OCI-LY3 (cell line): ENCODE results near the gene CTDP1.

Experiments
- H2AFZ ChIP-seq: fragments of 200-600, 300-600 bp; shearing (Covaris generic); 2 replicates; pipeline ENCODE4 v1.6.0; 2014; ENCODE audit warnings: antibody characterized with exemption, low read depth, low read length
- H3K27ac ChIP-seq: fragments of 200-600, 300-600 bp; sonication (generic); 2 replicates; pipeline ENCODE4 v1.5.1; 2014; ENCODE audit warnings: mild to moderate bottlenecking, low read length, moderate library complexity, mixed read lengths
- H3K27me3 ChIP-seq: fragments of 200-600, 300-600 bp; sonication (generic); 2 replicates; pipeline ENCODE4 v1.6.1; 2014; ENCODE audit warnings: low read depth, low read length, mixed read lengths
- H3K36me3 ChIP-seq: fragments of 200-600, 300-600 bp; sonication (generic); replicated peaks from 2 replicates; pipeline ENCODE3; 2014; ENCODE audit warnings: low read depth, low read length, mixed read lengths
- H3K4me1 ChIP-seq: fragments of 300-600, 200-600 bp; sonication (generic); 2 replicates; pipeline ENCODE4 v1.6.1; 2014; ENCODE audit warnings: low read length, mixed read lengths
- H3K4me2 ChIP-seq: fragments of 200-600, 300-600 bp; sonication (generic); 2 replicates; pipeline ENCODE4 v1.6.1; 2014; ENCODE audit warnings: low read length, mixed read lengths
- H3K4me3 ChIP-seq: fragments of 300-600, 200-600 bp; sonication (generic); 2 replicates; pipeline ENCODE4 v1.5.1; 2014; ENCODE audit warnings: antibody characterized with exemption, mild to moderate bottlenecking, low read length, moderate library complexity
- H3K79me2 ChIP-seq: fragments of 300-600, 200-600 bp; shearing (Covaris generic); 2 replicates; pipeline ENCODE4 v1.6.1; 2014; ENCODE audit warnings: mild to moderate bottlenecking, low read length, mixed read lengths
- H3K9ac ChIP-seq: fragments of 300-600, 200-600 bp; shearing (Covaris generic); 2 replicates; pipeline ENCODE4 v1.6.0; 2014; ENCODE audit warnings: mild to moderate bottlenecking, low read length, moderate library complexity
- H3K9me3 ChIP-seq: fragments of 200-600, 300-600 bp; shearing (Covaris generic); 2 replicates; pipeline ENCODE4 v1.6.1; 2014; ENCODE audit warnings: low read length, mixed read lengths; ENCODE audit not compliant: insufficient read depth
- H4K20me1 ChIP-seq: fragments of 200-600, 300-600 bp; sonication (generic); 2 replicates; pipeline ENCODE4 v1.6.1; 2016; ENCODE audit warnings: low read length, mixed read lengths; ENCODE audit not compliant: insufficient read depth
- CTCF ChIP-seq: fragments of 200-600, 300-600 bp; sonication (generic); IDR thresholded peaks from 2 replicates; pipeline ENCODE4 v1.5.1; 2014; ENCODE audit warnings: antibody characterized with exemption, low read length, low read depth
- EZH2phosphoT487 ChIP-seq: fragments of 200-600 bp; shearing (Covaris generic); IDR thresholded peaks from 2 replicates; pipeline ENCODE4 v1.6.1; 2018; ENCODE audit warnings: antibody characterized with exemption, mixed run types, low read depth

CTDP1 gene

GRCh38 chr18:79681484-79682387, 2.1 kb downstream of the CTDP1 start:
- Histone ChIP-seq H4K20me1 (peaks cover 54% of the 10 kb centered on the region), H3K9ac (no peak overlapping the region)

GRCh38 chr18:79682481-79682880, 2.9 kb downstream of the CTDP1 start:
- no peaks in the 10 kb centered on the region for H3K9me3 ChIP-seq
- peaks cover 22% of the 10 kb centered on the region for H3K4me1 ChIP-seq
- H3K27me3 ChIP-seq: no peaks in the 10 kb centered on the region
- H3K79me2 ChIP-seq: peaks cover 86% of the 10 kb centered on the region
- peaks cover 6% of the 10 kb centered on the region for H3K36me3 ChIP-seq
- H3K9ac ChIP-seq: no peak overlapping the region
- H3K4me3 ChIP-seq: no peak overlapping the region
- no peak overlapping the region for H3K27ac ChIP-seq
- H3K4me2 ChIP-seq: no peak overlapping the region
- peaks cover 54% of the 10 kb centered on the region for H4K20me1 ChIP-seq
- no peak for TF ChIP-seq EZH2phosphoT487
- TF ChIP-seq CTCF: no peak
- H2AFZ ChIP-seq: no peak overlapping the region

More at GRCh38 chr18:79681484-79682387, 2.1 kb downstream of the CTDP1 start:
- Histone ChIP-seq H2AFZ (no peak overlapping the region), H3K79me2 (peaks cover 89% of the 10 kb centered on the region), H3K4me2 (peak overlapping the region; percentile 87), H3K36me3 (peaks cover 13% of the 10 kb centered on the region), H3K4me3 (0 out of 2 replicates have a peak overlapping the region, but pooled peaks have one; percentile 79), H3K27me3 (no peaks in the 10 kb centered on the region), H3K9me3 (no peaks in the 10 kb centered on the region), H3K27ac (no peak overlapping the region), H3K4me1 (peaks cover 22% of the 10 kb centered on the region)
- TF ChIP-seq CTCF: no peak
- no peak for TF ChIP-seq EZH2phosphoT487

- H3K27ac ChIP-seq: no peak overlapping the region
- H3K36me3 ChIP-seq: peaks cover under 1% of the 10 kb centered on the region
- H3K4me1 ChIP-seq: peaks cover 18% of the 10 kb centered on the region
- no peak overlapping the region for H2AFZ ChIP-seq
- no peak overlapping the region for H3K4me3 ChIP-seq
- no peaks in the 10 kb centered on the region for H3K27me3 ChIP-seq
- no peaks in the 10 kb centered on the region for H3K9me3 ChIP-seq
- peaks cover 59% of the 10 kb centered on the region for H4K20me1 ChIP-seq
- H3K4me2 ChIP-seq: no peak overlapping the region
- H3K79me2 ChIP-seq: peaks cover 86% of the 10 kb centered on the region
- H3K9ac ChIP-seq: no peak overlapping the region
- no peak for TF ChIP-seq CTCF
These were observed 3.5 kb downstream of the CTDP1 start for GRCh38 chr18:79682894-79683625.

GRCh38 chr18:79683626-79684282, 4.2 kb downstream of the CTDP1 start:
- Histone ChIP-seq H4K20me1 (peaks cover 60% of the 10 kb centered on the region), H3K36me3 (no peaks in the 10 kb centered on the region), H2AFZ (no peak overlapping the region), H3K9me3 (no peaks in the 10 kb centered on the region), H3K4me2 (no peak overlapping the region), H3K4me1 (peaks cover 14% of the 10 kb centered on the region), H3K4me3 (no peak overlapping the region), H3K27ac (no peak overlapping the region), H3K79me2 (peaks cover 83% of the 10 kb centered on the region), H3K27me3 (no peaks in the 10 kb centered on the region), H3K9ac (no peak overlapping the region)
- no peak for TF ChIP-seq CTCF
- TF ChIP-seq EZH2phosphoT487: no peak
